ENCODE data around the gene C1orf232. TPM values are rescaled to one million over a fixed set of nuclear protein-coding genes. Genes with fewer than 3 reads are reported as not detected.

C1orf232 gene
- total RNA-seq, 1 experiment from 2014 or later: not detected

- POLR2A ChIA-PET (ENCODE audit: low non-redundant PET): no interaction called here
- CTCF ChIA-PET: interaction anchor here (1.1 kb wide), 1 partner anchor 20 kb away, joined by 4 read pairs; no protein-coding TSS in a partner anchor
- H3K27me3 ChIP-seq (replicated peaks; ENCODE audit: insufficient read depth, low read depth, low read length, poor library complexity): no peaks in the 10 kb centered on the region
- H3K4me1 ChIP-seq (ENCODE audit: insufficient read depth, low read length, poor library complexity, severe bottlenecking): peaks cover 8% of the 10 kb centered on the region
- TF ChIP-seq EZH2 (IDR thresholded peaks at IDR 0.05; ENCODE audit: borderline replicate concordance, low read depth, low read length, poor library complexity, severe bottlenecking): no peak
- no peak for TF ChIP-seq CTCF (conservative IDR thresholded peaks at IDR 0.05; ENCODE audit: low read depth, low read length)
- H3K9me3 ChIP-seq (ENCODE audit: low read depth, low read length, poor library complexity, severe bottlenecking): no peaks in the 10 kb centered on the region
- H3K36me3 ChIP-seq (ENCODE audit: insufficient read depth, low read length, poor library complexity, severe bottlenecking): peaks cover 23% of the 10 kb centered on the region
- no peak for DNase-seq (ENCODE audit: low spot score)
- H3K4me3 ChIP-seq (ENCODE audit: low read depth, low read length, poor library complexity, severe bottlenecking): no peak overlapping the region
- intact Hi-C loops (cut with micrococcal nuclease; ENCODE audit: unreplicated experiment): no loop called here
- H3K27ac ChIP-seq (ENCODE audit: low read depth, low read length, poor library complexity, severe bottlenecking): no peak overlapping the region
- BruUV-seq (replicated peaks): no TSS peak
Observed at GRCh38 chr1:26125382-26125781, 43.4 kb downstream of the C1orf232 start.

- TF ChIP-seq EZH2 (IDR thresholded peaks at IDR 0.05; ENCODE audit: borderline replicate concordance, low read depth, low read length, poor library complexity, severe bottlenecking) (no peak), CTCF (conservative IDR thresholded peaks at IDR 0.05; ENCODE audit: low read depth, low read length) (no peak)
- H3K27ac ChIP-seq (ENCODE audit: low read depth, low read length, poor library complexity, severe bottlenecking): no peak overlapping the region
- H3K4me1 ChIP-seq (ENCODE audit: insufficient read depth, low read length, poor library complexity, severe bottlenecking): peaks cover 8% of the 10 kb centered on the region
- H3K36me3 ChIP-seq (ENCODE audit: insufficient read depth, low read length, poor library complexity, severe bottlenecking): peaks cover 23% of the 10 kb centered on the region
- no peaks in the 10 kb centered on the region for H3K9me3 ChIP-seq (ENCODE audit: low read depth, low read length, poor library complexity, severe bottlenecking)
- CTCF ChIA-PET: interaction anchor here (0.6 to 0.8 kb wide), 2 partner anchors 20 to 294 kb away, joined by 3 to 5 read pairs; no protein-coding TSS in a partner anchor
- no peak for DNase-seq (ENCODE audit: low spot score)
- intact Hi-C loops (cut with micrococcal nuclease; ENCODE audit: unreplicated experiment): no loop called here
- H3K27me3 ChIP-seq (replicated peaks; ENCODE audit: insufficient read depth, low read depth, low read length, poor library complexity): no peaks in the 10 kb centered on the region
- TSS peak; percentile 8 for BruUV-seq (replicated peaks)
- POLR2A ChIA-PET (ENCODE audit: low non-redundant PET): no interaction called here
- H3K4me3 ChIP-seq (ENCODE audit: low read depth, low read length, poor library complexity, severe bottlenecking): no peak overlapping the region
Observed at GRCh38 chr1:26124418-26125331, 44.1 kb downstream of the C1orf232 start.

GRCh38 chr1:26122988-26123973 lies 45.5 kb downstream of the C1orf232 start:
- no peak for TF ChIP-seq EZH2 (IDR thresholded peaks at IDR 0.05; ENCODE audit: borderline replicate concordance, low read depth, low read length, poor library complexity, severe bottlenecking)
- no peak for TF ChIP-seq CTCF (conservative IDR thresholded peaks at IDR 0.05; ENCODE audit: low read depth, low read length)
- H3K36me3 ChIP-seq (ENCODE audit: insufficient read depth, low read length, poor library complexity, severe bottlenecking): peaks cover 27% of the 10 kb centered on the region
- H3K4me3 ChIP-seq (ENCODE audit: low read depth, low read length, poor library complexity, severe bottlenecking): no peak overlapping the region
- no peaks in the 10 kb centered on the region for H3K27me3 ChIP-seq (replicated peaks; ENCODE audit: insufficient read depth, low read depth, low read length, poor library complexity)
- no TSS peak for BruUV-seq (replicated peaks)
- H3K9me3 ChIP-seq (ENCODE audit: low read depth, low read length, poor library complexity, severe bottlenecking): no peaks in the 10 kb centered on the region
- no peak overlapping the region for H3K27ac ChIP-seq (ENCODE audit: low read depth, low read length, poor library complexity, severe bottlenecking)
- CTCF ChIA-PET: interaction anchor here (0.6 to 0.9 kb wide), 3 partner anchors 18 to 295 kb away, joined by 3 to 5 read pairs (median 4); no protein-coding TSS in a partner anchor
- peaks cover 8% of the 10 kb centered on the region for H3K4me1 ChIP-seq (ENCODE audit: insufficient read depth, low read length, poor library complexity, severe bottlenecking)
- intact Hi-C loops (cut with micrococcal nuclease; ENCODE audit: unreplicated experiment): no loop called here
- DNase-seq (ENCODE audit: low spot score): no peak
- POLR2A ChIA-PET (ENCODE audit: low non-redundant PET): no interaction called here

Data from A673 (cell line).